Astrocyte of the spinal cord (primary cell): ENCODE measurements around the gene GRK4.

Experiments used
- DNase-seq: peaks from one replicate; pipeline ENCODE4 v3.0.0; 2011; ENCODE audit warnings: low read depth, low spot score
- H3K4me3 ChIP-seq: 2 replicates; pipeline ENCODE4 v1.5.1; 2011; ENCODE audit warnings: low read depth, mild to moderate bottlenecking, low read length, moderate library complexity
- in situ Hi-C: cut with HindIII; loops from 2 replicates; pipeline ENCODE4 v1.10.0; 2017; ENCODE audit warnings: low sequenced_read_pairs
- TF ChIP-seq, protein P1 (sequence below): IDR thresholded peaks from 2 replicates; pipeline ENCODE4 v1.5.1; 2012; ENCODE audit warnings: low read depth, mild to moderate bottlenecking, low read length, inconsistent platforms

Gene GRK4

DNA sequence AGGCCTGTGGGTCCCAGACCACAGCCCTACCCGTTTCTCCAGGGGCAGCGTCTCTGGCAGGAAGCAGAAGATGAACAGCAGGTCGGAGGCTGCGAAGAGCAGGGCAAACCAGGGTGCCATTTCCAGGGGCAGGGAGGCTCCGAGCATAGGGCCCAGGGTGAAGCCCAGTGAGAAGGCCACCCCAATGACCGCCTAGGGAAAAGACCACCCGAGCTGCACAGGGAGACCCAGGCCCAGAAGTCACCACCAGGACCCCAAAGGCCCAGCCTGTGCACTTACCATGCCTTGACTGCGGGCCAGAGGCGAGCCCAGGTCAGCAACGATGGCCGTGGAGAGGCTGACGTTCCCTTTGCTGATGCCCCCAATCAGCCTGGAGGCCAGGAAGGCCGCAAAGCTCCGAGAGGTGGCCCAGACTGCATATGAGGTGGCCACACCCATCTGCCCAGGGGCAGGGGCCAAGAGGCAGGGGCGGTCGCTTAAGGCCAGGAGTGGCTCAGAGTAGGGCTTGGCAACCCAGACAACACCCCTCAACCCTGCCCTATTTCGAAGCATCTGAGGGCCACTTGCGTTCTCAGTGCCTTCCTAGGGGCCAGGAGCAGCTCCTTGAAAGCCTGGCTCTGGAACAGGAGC, 30.9 kb upstream of the GRK4 start:
- in situ Hi-C loops, result no loop called here
- H3K4me3 ChIP-seq, result no peak overlapping the region
- TF ChIP-seq, protein P1, sequence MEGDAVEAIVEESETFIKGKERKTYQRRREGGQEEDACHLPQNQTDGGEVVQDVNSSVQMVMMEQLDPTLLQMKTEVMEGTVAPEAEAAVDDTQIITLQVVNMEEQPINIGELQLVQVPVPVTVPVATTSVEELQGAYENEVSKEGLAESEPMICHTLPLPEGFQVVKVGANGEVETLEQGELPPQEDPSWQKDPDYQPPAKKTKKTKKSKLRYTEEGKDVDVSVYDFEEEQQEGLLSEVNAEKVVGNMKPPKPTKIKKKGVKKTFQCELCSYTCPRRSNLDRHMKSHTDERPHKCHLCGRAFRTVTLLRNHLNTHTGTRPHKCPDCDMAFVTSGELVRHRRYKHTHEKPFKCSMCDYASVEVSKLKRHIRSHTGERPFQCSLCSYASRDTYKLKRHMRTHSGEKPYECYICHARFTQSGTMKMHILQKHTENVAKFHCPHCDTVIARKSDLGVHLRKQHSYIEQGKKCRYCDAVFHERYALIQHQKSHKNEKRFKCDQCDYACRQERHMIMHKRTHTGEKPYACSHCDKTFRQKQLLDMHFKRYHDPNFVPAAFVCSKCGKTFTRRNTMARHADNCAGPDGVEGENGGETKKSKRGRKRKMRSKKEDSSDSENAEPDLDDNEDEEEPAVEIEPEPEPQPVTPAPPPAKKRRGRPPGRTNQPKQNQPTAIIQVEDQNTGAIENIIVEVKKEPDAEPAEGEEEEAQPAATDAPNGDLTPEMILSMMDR, result no peak
- DNase-seq, result no peak

DNA sequence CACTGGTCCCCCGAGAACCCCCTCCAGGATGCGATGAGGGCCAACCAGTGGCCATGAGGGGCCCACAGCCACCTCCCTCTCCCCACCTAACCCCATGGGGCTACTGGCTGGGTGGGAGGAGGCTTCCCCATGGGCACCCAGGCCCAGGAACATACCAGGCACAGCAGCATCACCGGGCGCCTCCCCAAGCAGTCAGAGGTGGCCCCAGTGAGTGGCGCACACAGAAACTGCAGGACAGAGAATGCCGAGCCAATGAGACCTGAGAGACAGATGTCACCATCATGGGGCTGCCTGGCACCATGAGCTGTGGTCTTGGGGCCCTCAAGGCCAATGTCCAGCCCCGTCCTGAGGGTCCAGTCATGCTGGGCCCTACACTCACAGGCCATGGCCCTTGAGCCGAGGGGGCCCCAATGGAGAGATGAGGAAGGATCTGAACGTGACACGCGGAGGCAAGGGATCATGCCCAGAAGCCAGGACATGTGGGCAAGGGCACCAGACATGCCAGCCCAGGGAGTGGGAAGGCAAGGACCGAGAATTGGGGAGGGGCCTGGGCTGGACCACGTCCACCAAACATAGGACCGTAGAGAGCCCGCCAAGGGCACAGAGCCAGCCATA, 30.3 kb upstream of the GRK4 start:
- peak overlapping the region; percentile 74 for H3K4me3 ChIP-seq
- no peak for DNase-seq
- in situ Hi-C loops, result no loop called here
- TF ChIP-seq, protein P1, result no peak

DNA sequence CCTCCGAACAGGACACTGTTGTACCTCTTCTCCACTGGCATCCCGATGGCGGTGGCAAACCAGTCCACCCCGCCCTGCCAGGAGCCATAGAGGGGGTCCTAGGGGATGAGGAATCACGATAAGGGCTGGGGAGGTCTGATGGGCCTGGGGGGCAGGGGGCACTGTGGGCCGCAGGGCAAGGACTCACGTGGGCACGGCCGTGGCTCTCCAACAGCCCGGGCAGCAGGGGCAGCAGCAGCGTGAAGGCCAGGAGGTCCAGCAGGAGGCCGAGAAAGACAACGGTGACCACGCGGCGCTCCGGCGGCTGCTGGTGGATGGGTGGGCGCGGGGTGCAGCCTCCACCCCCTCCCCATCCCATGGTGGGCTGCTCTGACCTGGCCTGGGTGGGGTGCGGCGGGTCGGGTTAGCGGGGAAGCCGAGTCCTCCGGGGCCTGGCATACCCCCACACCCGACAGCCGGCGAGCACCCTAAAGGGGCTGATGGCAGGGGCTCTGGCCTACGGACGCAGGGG, 29.8 kb upstream of the GRK4 start:
- in situ Hi-C loops, result no loop called here
- TF ChIP-seq, protein P1, result no peak
- H3K4me3 ChIP-seq, result peak overlapping the region; percentile 74
- DNase-seq, result no peak

DNA sequence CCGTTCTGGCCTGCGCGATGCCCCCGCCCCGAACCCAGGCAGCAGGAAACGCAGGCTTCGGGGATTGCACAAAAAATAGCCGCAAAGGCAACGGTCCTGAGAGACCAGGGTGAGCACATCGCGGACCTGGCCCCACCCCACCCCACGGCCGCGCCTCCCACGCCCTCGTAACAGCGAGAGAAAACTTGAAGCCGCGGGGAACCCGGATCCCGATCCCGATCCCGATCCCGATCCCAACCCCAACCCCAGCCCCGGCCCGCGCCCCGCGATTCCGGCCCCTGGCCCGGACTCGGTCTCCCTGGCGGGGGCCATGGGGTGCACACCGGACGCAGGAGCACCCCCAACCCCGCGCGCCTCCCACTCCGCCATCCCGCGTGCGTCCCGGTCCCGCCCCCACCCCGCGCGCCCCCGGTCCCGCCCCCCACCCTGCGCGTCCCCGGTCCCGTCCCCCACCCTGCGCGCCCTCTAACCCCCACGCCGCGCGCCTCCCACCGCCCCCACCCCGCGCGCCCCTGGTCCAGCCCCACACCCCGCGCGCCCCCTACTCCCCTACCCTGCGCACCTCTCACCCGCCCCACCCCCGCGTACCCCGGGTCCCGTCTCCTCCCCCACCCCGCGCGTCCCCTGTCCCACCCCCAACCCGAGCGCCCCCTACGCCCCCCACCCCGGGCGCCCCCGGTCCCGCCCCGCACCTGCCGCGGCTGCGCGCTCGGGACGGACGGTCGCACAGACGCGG, 29.1 kb upstream of the GRK4 start:
- H3K4me3 ChIP-seq, result peak overlapping the region; percentile 74
- peak; percentile 25 for DNase-seq
- in situ Hi-C loops, result no loop called here
- TF ChIP-seq, protein P1, result no peak

DNA sequence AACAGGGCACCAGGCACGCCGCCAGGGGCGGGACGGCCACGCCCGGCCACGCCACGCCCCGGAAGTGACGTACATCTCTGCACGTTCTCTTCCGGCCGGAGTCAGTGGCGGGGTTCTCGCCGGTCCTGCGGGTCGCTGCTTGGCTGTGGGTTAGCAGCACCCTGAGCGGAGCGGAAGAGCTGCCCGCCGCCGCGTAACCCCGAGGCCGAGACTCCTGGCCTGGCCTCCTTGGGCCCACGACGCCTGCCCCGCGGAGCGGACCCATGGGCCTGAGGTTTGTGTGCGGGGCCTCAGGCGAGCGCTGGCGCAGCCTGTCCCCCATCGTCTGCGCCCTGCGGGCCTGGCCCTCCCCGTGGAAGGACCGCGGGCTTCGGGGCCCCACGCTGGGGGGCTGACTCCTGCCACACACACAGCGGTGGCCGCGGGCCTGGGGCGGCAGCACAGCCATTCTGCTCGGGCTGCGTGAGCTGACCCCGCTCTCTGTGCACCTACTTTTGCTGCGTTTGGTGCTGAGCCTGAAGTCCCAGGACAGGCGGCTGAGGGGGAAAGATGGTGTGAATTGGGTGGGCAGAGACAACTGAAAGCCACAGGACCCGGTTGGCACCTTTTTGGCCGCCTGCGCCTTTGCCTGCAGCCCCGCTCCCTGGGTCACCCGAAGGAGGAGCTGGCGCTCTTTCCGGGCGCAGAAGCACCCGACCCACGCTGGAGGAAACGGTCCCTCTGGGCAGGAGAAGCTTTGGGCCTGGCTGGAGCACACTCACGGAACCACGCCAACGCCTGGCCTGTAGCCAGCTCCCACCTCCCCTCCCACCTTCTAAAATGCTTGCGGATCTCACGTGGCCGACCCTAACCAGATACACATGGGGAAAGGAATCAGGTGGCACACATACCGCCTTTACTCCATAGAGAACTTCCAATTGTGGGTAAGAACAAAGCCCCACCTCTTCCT, 28.3 kb upstream of the GRK4 start:
- in situ Hi-C loops, result no loop called here
- peak; percentile 84 for DNase-seq
- H3K4me3 ChIP-seq, result peak overlapping the region; percentile 74
- TF ChIP-seq, protein P1, result peak; percentile 9
